SU-DHL-6 (cell line): Measurements from ENCODE around the gene ITGB1.
"Not testable (repeated sequence)": the region's sequence is repeated elsewhere in the genome, so short reads cannot be mapped to it uniquely, and the experiment has no call there.

Source experiments
- CTCF ChIP-seq: fragments of 200-600 bp; sonication (generic); IDR thresholded peaks from one replicate; pipeline ENCODE4 v1.5.1; 2017; ENCODE audit warnings: antibody characterized with exemption, mild to moderate bottlenecking, low read length, moderate library complexity; ENCODE audit not compliant: insufficient read depth, poor library complexity, severe bottlenecking
- EZH2phosphoT487 ChIP-seq: fragments of 200-600 bp; sonication (generic), shearing (Covaris generic); conservative IDR thresholded peaks from 2 replicates; pipeline ENCODE4 v1.6.1; 2018; ENCODE audit warnings: mild to moderate bottlenecking, antibody characterized with exemption, low read length, moderate library complexity, mixed read lengths

GRCh38 chr10:32909970-32910369 is 48.1 kb downstream of the ITGB1 start:
- not testable (repeated sequence) for TF ChIP-seq CTCF, EZH2phosphoT487
